DOHH2 (cell line): ENCODE results near the gene SPRING1.

Experiments
- H3F3A ChIP-seq: fragments of 200-600 bp; sonication (generic), shearing (Covaris generic); 2 replicates; pipeline ENCODE4 v1.6.0; 2016; ENCODE audit warnings: antibody characterized with exemption, mild to moderate bottlenecking; ENCODE audit not compliant: control insufficient read depth, insufficient read depth
- H3K27ac ChIP-seq: fragments of 200-600 bp; sonication (generic); 2 replicates; pipeline ENCODE4 v1.5.1; 2014; ENCODE audit warnings: low read depth, mild to moderate bottlenecking, low read length, moderate library complexity
- H3K27me3 ChIP-seq: fragments of 200-600 bp; sonication (generic); 2 replicates; pipeline ENCODE4 v1.6.1; 2014; ENCODE audit warnings: mild to moderate bottlenecking, low read length, mixed read lengths; ENCODE audit not compliant: control insufficient read depth
- H3K36me3 ChIP-seq: fragments of 200-600 bp; sonication (generic); 2 replicates; pipeline ENCODE4 v1.6.1; 2014; ENCODE audit warnings: mild to moderate bottlenecking, low read length, moderate library complexity, mixed read lengths; ENCODE audit not compliant: control insufficient read depth
- H3K4me1 ChIP-seq: fragments of 200-600 bp; sonication (generic); 2 replicates; pipeline ENCODE4 v1.6.1; 2014; ENCODE audit warnings: mild to moderate bottlenecking, low read length, mixed read lengths; ENCODE audit not compliant: control insufficient read depth
- H3K4me2 ChIP-seq: fragments of 200-600 bp; sonication (generic); 2 replicates; pipeline ENCODE4 v1.6.0; 2014; ENCODE audit warnings: mild to moderate bottlenecking, low read length, moderate library complexity
- H3K4me3 ChIP-seq: fragments of 200-600 bp; sonication (generic); 2 replicates; pipeline ENCODE4 v1.5.1; 2014; ENCODE audit warnings: mild to moderate bottlenecking, low read length, mixed read lengths
- H3K79me2 ChIP-seq: fragments of 200-600 bp; sonication (generic); 2 replicates; pipeline ENCODE4 v1.6.1; 2014; ENCODE audit warnings: mild to moderate bottlenecking, low read length, mixed read lengths; ENCODE audit not compliant: control insufficient read depth
- H3K9me2 ChIP-seq: fragments of 200-600 bp; sonication (generic); replicated peaks from 2 replicates; pipeline ENCODE4 v1.6.1; 2014; ENCODE audit warnings: mild to moderate bottlenecking, low read length, mixed read lengths; ENCODE audit not compliant: control insufficient read depth
- H3K9me3 ChIP-seq: fragments of 200-600 bp; sonication (generic); 2 replicates; pipeline ENCODE4 v1.6.1; 2014; ENCODE audit warnings: antibody characterized with exemption, low read length, mixed read lengths; ENCODE audit not compliant: control insufficient read depth, insufficient read depth
- H4K20me1 ChIP-seq: fragments of 200-600 bp; sonication (generic); 2 replicates; pipeline ENCODE4 v1.6.0; 2014; ENCODE audit warnings: low read depth, mild to moderate bottlenecking, antibody characterized with exemption, low read length, moderate library complexity; ENCODE audit not compliant: control insufficient read depth, insufficient read depth
- CTCF ChIP-seq: fragments of 200-600 bp; sonication (generic); IDR thresholded peaks from one replicate; pipeline ENCODE4 v1.5.1; 2014; ENCODE audit warnings: antibody characterized with exemption, mild to moderate bottlenecking, low read depth, low read length; ENCODE audit not compliant: poor library complexity, severe bottlenecking
- EZH2phosphoT487 ChIP-seq: fragments of 200-600 bp; sonication (generic); IDR thresholded peaks from 2 replicates; pipeline ENCODE4 v1.6.1; 2017; ENCODE audit warnings: borderline replicate concordance, mild to moderate bottlenecking, antibody characterized with exemption, low read length, moderate library complexity, mixed read lengths

Gene SPRING1

GRCh38 chr12:116737774-116738657 lies at the start of gene SPRING1, which contains the start of gene RNFT2:
Gene SPRING1, minus strand, starts transcription at chr12:116738069. Its CDS starts 169 bp downstream, at chr12:116737900.
Gene RNFT2, plus strand, starts transcription at chr12:116738315. Its CDS starts 2,183 bp downstream, at chr12:116740498.
- no peaks in the 10 kb centered on the region for H3K9me3 ChIP-seq
- H3K27me3 ChIP-seq: no peaks in the 10 kb centered on the region
- peak within 1 kb of the TSS; percentile 90 for H3K4me2 ChIP-seq
- TF ChIP-seq EZH2phosphoT487: no peak
- peak; percentile 35 for TF ChIP-seq CTCF
- H3K4me1 ChIP-seq: peaks cover 23% of the 10 kb centered on the region
- no peaks in the 10 kb centered on the region; the same call in 1 of the 2 replicates for H3F3A ChIP-seq
- no peaks in the 10 kb centered on the region for H3K9me2 ChIP-seq
- peaks cover 67% of the 10 kb centered on the region for H3K79me2 ChIP-seq
- H3K36me3 ChIP-seq: peaks cover 50% of the 10 kb centered on the region
- H4K20me1 ChIP-seq: peaks cover 17% of the 10 kb centered on the region
- peak within 1 kb of the TSS; percentile 96 for H3K4me3 ChIP-seq
- H3K27ac ChIP-seq: peak within 1 kb of the TSS; percentile 47

- TF ChIP-seq CTCF: no peak
- TF ChIP-seq EZH2phosphoT487: no peak
- peaks cover 39% of the 10 kb centered on the region for H3K36me3 ChIP-seq
- H3F3A ChIP-seq: no peaks in the 10 kb centered on the region
- no peaks in the 10 kb centered on the region for H3K9me2 ChIP-seq
- H3K4me1 ChIP-seq: no peaks in the 10 kb centered on the region
- H3K4me2 ChIP-seq: no peak overlapping the region
- H3K79me2 ChIP-seq: no peaks in the 10 kb centered on the region
- no peaks in the 10 kb centered on the region for H4K20me1 ChIP-seq
- no peak overlapping the region for H3K4me3 ChIP-seq
- no peak overlapping the region for H3K27ac ChIP-seq
- no peaks in the 10 kb centered on the region for H3K9me3 ChIP-seq
- H3K27me3 ChIP-seq: no peaks in the 10 kb centered on the region
Measured at GRCh38 chr12:116784238-116784612, 46.4 kb upstream of the SPRING1 start.

- peaks cover 42% of the 10 kb centered on the region for H3K36me3 ChIP-seq
- no peaks in the 10 kb centered on the region for H3K79me2 ChIP-seq
- H3K4me2 ChIP-seq: no peak overlapping the region
- H3K27ac ChIP-seq: no peak overlapping the region
- H3K4me1 ChIP-seq: no peaks in the 10 kb centered on the region
- no peaks in the 10 kb centered on the region for H3K9me2 ChIP-seq
- H3F3A ChIP-seq: no peaks in the 10 kb centered on the region
- H3K27me3 ChIP-seq: no peaks in the 10 kb centered on the region
- TF ChIP-seq CTCF: no peak
- no peak for TF ChIP-seq EZH2phosphoT487
- no peaks in the 10 kb centered on the region for H3K9me3 ChIP-seq
- no peak overlapping the region for H3K4me3 ChIP-seq
- H4K20me1 ChIP-seq: no peaks in the 10 kb centered on the region
Measured at GRCh38 chr12:116783525-116784237, 45.8 kb upstream of the SPRING1 start.
